ENCODE measurements around the gene CNTD1.
"Not testable (repeated sequence)": the region's sequence is repeated elsewhere in the genome, so short reads cannot be mapped to it uniquely, and the experiment has no call there.

Gene CNTD1

DNA sequence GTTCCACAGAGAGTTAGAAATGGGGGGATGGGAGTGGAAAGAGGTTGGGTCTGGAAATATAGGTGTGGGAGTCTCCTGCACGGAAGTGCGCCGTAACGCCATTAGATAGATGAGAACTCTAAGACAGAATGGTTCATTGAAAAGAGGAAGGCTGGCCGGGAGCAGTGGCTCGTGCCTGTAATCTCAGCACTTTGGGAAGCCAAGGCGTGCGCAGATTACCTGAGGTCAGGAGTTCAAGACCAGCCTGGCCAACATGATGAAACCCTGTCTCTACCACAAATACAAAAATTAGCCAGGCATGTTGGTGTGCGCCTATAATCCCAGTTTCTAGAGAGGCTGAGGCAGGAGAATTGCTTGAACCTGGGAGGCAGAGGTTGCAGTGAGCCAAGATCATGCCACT is 30.7 kb upstream of the CNTD1 start:
- not testable (repeated sequence) for H3K36me3 Mint-ChIP-seq (ENCODE audit: insufficient read depth); ATAC-seq (replicated peaks; ENCODE audit: extremely low read depth, poor library complexity, severe bottlenecking)

GRCh38 chr17:42769964-42770363 is 28.7 kb upstream of the CNTD1 start:
- H3K36me3 Mint-ChIP-seq (ENCODE audit: insufficient read depth); DNase-seq (ENCODE audit: low spot score in 2 of 2); H3K9me3 Mint-ChIP-seq; H3K4me3 Mint-ChIP-seq; H3K27ac Mint-ChIP-seq (ENCODE audit: low read depth); ATAC-seq (replicated peaks; ENCODE audit: extremely low read depth, poor library complexity, severe bottlenecking): not testable (repeated sequence)
- Mint-ChIP-seq H3K4me1 (peaks cover 22% of the 10 kb centered on the region), H3K27me3 (peaks cover 39% of the 10 kb centered on the region)

More for the DNA sequence above, 30.7 kb upstream of the CNTD1 start:
- H3K9me3 Mint-ChIP-seq; H3K27ac Mint-ChIP-seq (ENCODE audit: low read depth); H3K4me3 Mint-ChIP-seq; H3K4me1 Mint-ChIP-seq; DNase-seq (ENCODE audit: low spot score in 2 of 2): not testable (repeated sequence)
- peaks cover 58% of the 10 kb centered on the region for H3K27me3 Mint-ChIP-seq

GRCh38 chr17:42772945-42773289 is 25.7 kb upstream of the CNTD1 start:
- DNase-seq (ENCODE audit: low spot score in 2 of 2) (no peak), ATAC-seq (replicated peaks; ENCODE audit: extremely low read depth, poor library complexity, severe bottlenecking) (peak; percentile 12)
- Mint-ChIP-seq H3K36me3 (ENCODE audit: insufficient read depth) (peaks cover 30% of the 10 kb centered on the region), H3K4me1 (peaks cover 22% of the 10 kb centered on the region), H3K27me3 (peaks cover 14% of the 10 kb centered on the region), H3K4me3 (peak overlapping the region; percentile 99), H3K9me3 (no peaks in the 10 kb centered on the region), H3K27ac (ENCODE audit: low read depth) (peak overlapping the region; percentile 100)

GRCh38 chr17:42773290-42774035 is 25.2 kb upstream of the CNTD1 start, which contains the start of gene VPS25:
Gene VPS25, plus strand, starts transcription at chr17:42773449. Its CDS starts 27 bp downstream, at chr17:42773476.
- H3K9me3 Mint-ChIP-seq, result no peaks in the 10 kb centered on the region
- peak within 1 kb of the TSS; percentile 100 for H3K27ac Mint-ChIP-seq (ENCODE audit: low read depth)
- H3K27me3 Mint-ChIP-seq, result peaks cover 9% of the 10 kb centered on the region
- ATAC-seq (replicated peaks; ENCODE audit: extremely low read depth, poor library complexity, severe bottlenecking) (peak; percentile 95), DNase-seq (ENCODE audit: low spot score in 2 of 2) (peak; percentile 48 to 57)
- peaks cover 33% of the 10 kb centered on the region for H3K36me3 Mint-ChIP-seq (ENCODE audit: insufficient read depth)
- peaks cover 22% of the 10 kb centered on the region for H3K4me1 Mint-ChIP-seq
- peak within 1 kb of the TSS; percentile 99 for H3K4me3 Mint-ChIP-seq

GRCh38 chr17:42774066-42774745 is 24.5 kb upstream of the CNTD1 start:
- DNase-seq (ENCODE audit: low spot score in 2 of 2) (no peak), ATAC-seq (replicated peaks; ENCODE audit: extremely low read depth, poor library complexity, severe bottlenecking) (no peak)
- Mint-ChIP-seq H3K36me3 (ENCODE audit: insufficient read depth) (peaks cover 37% of the 10 kb centered on the region), H3K9me3 (no peaks in the 10 kb centered on the region), H3K4me3 (peak overlapping the region; percentile 99), H3K4me1 (peaks cover 24% of the 10 kb centered on the region), H3K27ac (ENCODE audit: low read depth) (peak overlapping the region; percentile 100), H3K27me3 (peaks cover 1% of the 10 kb centered on the region)

- H3K4me1 Mint-ChIP-seq, result peaks cover 32% of the 10 kb centered on the region
- peaks cover 10% of the 10 kb centered on the region for H3K27me3 Mint-ChIP-seq
- H3K4me3 Mint-ChIP-seq, result peak overlapping the region; percentile 99
- DNase-seq (ENCODE audit: low spot score in 2 of 2) (no peak), ATAC-seq (replicated peaks; ENCODE audit: extremely low read depth, poor library complexity, severe bottlenecking) (no peak)
- no peaks in the 10 kb centered on the region for H3K9me3 Mint-ChIP-seq
- no peak overlapping the region for H3K27ac Mint-ChIP-seq (ENCODE audit: low read depth)
- H3K36me3 Mint-ChIP-seq (ENCODE audit: insufficient read depth), result peaks cover 39% of the 10 kb centered on the region
These were observed 23.0 kb upstream of the CNTD1 start for GRCh38 chr17:42775534-42776098.

DNA sequence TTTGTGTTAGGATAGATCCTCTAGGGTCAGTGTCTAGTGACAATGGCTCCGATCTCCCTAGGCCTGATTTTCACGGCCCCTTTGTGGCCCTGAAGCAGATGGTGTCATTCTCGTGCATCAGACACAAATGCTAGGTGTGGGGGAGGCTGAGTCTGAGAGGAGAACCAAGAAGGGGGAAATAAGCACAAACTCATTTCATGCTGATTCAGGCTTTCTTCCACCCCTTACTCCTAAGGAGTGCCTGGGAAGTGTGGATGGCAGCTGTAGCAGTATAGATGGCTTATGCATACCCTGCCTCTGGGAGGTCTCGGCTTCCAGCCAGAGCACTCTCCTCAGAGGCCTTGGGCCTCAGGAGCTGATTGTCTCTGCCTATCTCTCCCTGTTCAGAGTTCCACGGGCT is 20.1 kb upstream of the CNTD1 start:
- no peaks in the 10 kb centered on the region for H3K9me3 Mint-ChIP-seq
- ATAC-seq (replicated peaks; ENCODE audit: extremely low read depth, poor library complexity, severe bottlenecking) (no peak), DNase-seq (ENCODE audit: low spot score in 2 of 2) (no peak)
- no peak overlapping the region for H3K4me3 Mint-ChIP-seq
- H3K36me3 Mint-ChIP-seq (ENCODE audit: insufficient read depth), result peaks cover 38% of the 10 kb centered on the region
- H3K27ac Mint-ChIP-seq (ENCODE audit: low read depth), result no peak overlapping the region
- H3K27me3 Mint-ChIP-seq, result peaks cover 34% of the 10 kb centered on the region
- H3K4me1 Mint-ChIP-seq, result peaks cover 28% of the 10 kb centered on the region

GRCh38 chr17:42779304-42779935 is 19.2 kb upstream of the CNTD1 start:
- DNase-seq (ENCODE audit: low spot score in 2 of 2) (no peak), ATAC-seq (replicated peaks; ENCODE audit: extremely low read depth, poor library complexity, severe bottlenecking) (no peak)
- Mint-ChIP-seq H3K27ac (ENCODE audit: low read depth) (no peak overlapping the region), H3K27me3 (peaks cover 42% of the 10 kb centered on the region), H3K36me3 (ENCODE audit: insufficient read depth) (peaks cover 33% of the 10 kb centered on the region), H3K4me1 (peaks cover 21% of the 10 kb centered on the region), H3K4me3 (no peak overlapping the region), H3K9me3 (no peaks in the 10 kb centered on the region)

DNA sequence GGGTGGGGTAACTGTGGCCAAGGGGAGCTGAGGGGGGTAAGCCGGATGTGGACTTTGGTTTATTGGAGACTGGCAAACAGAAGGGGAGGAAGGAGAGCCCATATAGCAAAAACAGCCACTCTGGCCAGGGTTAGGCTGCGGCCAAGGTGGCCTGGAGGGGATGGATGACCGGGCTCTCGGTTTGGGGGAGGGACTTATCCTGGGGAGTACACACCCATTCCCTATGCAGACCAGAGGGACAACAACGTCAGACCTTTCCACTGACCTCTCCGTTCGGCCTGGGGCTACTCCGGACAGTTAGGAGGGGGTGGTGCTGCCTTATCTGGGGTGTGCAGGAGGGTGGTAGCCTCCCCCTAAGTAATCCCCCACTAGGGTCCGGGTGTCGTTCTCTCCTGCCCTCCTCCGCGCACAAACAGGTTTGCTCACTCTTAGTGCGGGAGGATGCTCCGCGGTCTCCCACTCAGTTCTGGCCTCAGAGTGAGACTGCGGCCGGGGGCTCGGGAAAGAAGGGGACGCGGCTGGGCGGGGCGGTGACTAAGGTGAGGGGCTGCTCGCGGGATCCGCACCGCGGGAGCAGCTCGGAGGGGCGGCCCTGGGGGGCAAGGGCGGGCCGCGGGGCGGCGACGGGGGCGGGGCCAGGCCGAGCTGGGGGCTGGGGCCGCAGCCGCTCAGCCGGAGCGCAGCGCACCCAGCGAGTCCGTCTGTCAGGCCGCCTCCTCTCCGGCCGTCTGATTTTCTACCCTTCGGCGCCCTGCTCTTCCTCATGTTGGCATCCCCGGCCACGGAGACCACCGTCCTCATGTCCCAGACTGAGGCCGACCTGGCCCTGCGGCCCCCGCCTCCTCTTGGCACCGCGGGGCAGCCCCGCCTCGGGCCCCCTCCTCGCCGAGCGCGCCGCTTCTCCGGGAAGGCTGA is 18.5 kb upstream of the CNTD1 start, which contains the start of gene WNK4:
WNK4 (plus strand) TSS at position 675 of the 915 bp plus-strand sequence; CDS start at position 764, 89 bp downstream.
- Mint-ChIP-seq H3K36me3 (ENCODE audit: insufficient read depth) (peaks cover 31% of the 10 kb centered on the region), H3K4me3 (no peak within 1 kb of the TSS), H3K27me3 (peaks cover 50% of the 10 kb centered on the region), H3K9me3 (no peaks in the 10 kb centered on the region), H3K4me1 (peaks cover 26% of the 10 kb centered on the region), H3K27ac (ENCODE audit: low read depth) (no peak within 1 kb of the TSS)
- ATAC-seq (replicated peaks; ENCODE audit: extremely low read depth, poor library complexity, severe bottlenecking) (no peak), DNase-seq (ENCODE audit: low spot score in 2 of 2) (no peak)

- H3K27ac Mint-ChIP-seq (ENCODE audit: low read depth), result no peak overlapping the region
- no peak overlapping the region for H3K4me3 Mint-ChIP-seq
These were observed 17.6 kb upstream of the CNTD1 start for GRCh38 chr17:42780851-42781638.

GRCh38 chr17:42781639-42782165 is 17.0 kb upstream of the CNTD1 start:
- ATAC-seq (replicated peaks; ENCODE audit: extremely low read depth, poor library complexity, severe bottlenecking) (no peak), DNase-seq (ENCODE audit: low spot score in 2 of 2) (no peak)
- no peak overlapping the region for H3K4me3 Mint-ChIP-seq
- H3K36me3 Mint-ChIP-seq (ENCODE audit: insufficient read depth), result peaks cover 20% of the 10 kb centered on the region
- peaks cover 32% of the 10 kb centered on the region for H3K4me1 Mint-ChIP-seq
- no peaks in the 10 kb centered on the region for H3K9me3 Mint-ChIP-seq
- peaks cover 63% of the 10 kb centered on the region for H3K27me3 Mint-ChIP-seq
- H3K27ac Mint-ChIP-seq (ENCODE audit: low read depth), result no peak overlapping the region

More at GRCh38 chr17:42780851-42781638, 17.6 kb upstream of the CNTD1 start:
- peaks cover 26% of the 10 kb centered on the region for H3K36me3 Mint-ChIP-seq (ENCODE audit: insufficient read depth)
- ATAC-seq (replicated peaks; ENCODE audit: extremely low read depth, poor library complexity, severe bottlenecking) (no peak), DNase-seq (ENCODE audit: low spot score in 2 of 2) (no peak)
- peaks cover 32% of the 10 kb centered on the region for H3K4me1 Mint-ChIP-seq
- peaks cover 58% of the 10 kb centered on the region for H3K27me3 Mint-ChIP-seq
- no peaks in the 10 kb centered on the region for H3K9me3 Mint-ChIP-seq
